CD4-positive, alpha-beta T cell treated with Interleukin-4 for 1 hour (primary cell): Measurements from ENCODE around the gene LLPH.
A peak's percentile ranks its signal among the peaks of the same experiment; 100 is the strongest.

Experiments used
- DNase-seq, 2 donors: peaks; one replicate each; pipeline ENCODE4 v3.0.0-alpha.2; 2020 to 2022

Gene LLPH

DNA sequence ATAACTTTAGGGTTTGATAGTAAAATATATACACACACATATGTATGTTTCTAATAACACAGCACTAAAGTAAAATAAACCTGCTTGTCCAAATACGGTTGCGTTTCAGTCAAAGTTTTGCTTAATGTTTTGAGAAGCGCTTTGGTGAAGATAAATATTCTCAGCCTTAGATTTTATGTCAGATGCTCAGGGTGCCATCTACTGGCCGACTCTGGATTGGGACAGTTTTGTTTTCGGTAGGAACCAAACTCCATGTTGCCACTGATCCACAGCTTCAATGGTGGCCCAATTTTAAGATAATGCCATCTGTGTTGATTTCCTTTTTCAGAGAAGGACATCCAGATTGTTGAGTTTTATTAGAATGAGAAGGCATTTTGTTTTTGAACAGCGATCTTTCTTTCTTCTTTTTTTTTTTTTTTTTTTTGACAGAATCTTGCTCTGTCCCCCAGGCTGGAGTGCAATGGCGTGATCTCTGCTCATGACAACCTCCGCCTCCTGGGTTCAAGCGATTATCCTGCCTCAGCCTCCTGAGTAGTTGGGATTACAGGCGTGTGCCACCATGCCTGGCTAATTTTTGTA lies 43.1 kb downstream of the LLPH start:
- DNase-seq = peak; percentile 42 to 54

DNA sequence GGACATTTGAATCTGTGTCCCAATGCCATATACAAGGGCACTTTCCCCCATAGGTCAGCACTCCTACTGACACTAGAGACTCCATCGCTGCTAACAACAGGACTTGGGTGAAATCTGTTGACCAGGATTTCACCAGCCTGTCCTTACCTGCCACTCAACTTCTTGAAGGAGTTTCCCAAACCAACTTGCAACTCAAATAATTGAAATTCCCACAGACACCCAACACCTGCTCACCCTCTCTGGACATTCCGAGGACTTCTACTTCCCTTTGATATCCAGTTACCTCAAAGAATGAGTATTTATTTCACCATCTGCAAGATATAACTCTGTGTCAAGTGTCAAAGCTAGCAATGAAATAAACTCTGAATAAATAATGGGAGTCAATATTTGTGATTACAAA lies 44.6 kb downstream of the LLPH start:
- no peak for DNase-seq

- no peak for DNase-seq
Measured at GRCh38 chr12:66085213-66085612, 45.3 kb downstream of the LLPH start.

- DNase-seq = no peak
Measured at GRCh38 chr12:66083766-66084165, 46.8 kb downstream of the LLPH start.

DNA sequence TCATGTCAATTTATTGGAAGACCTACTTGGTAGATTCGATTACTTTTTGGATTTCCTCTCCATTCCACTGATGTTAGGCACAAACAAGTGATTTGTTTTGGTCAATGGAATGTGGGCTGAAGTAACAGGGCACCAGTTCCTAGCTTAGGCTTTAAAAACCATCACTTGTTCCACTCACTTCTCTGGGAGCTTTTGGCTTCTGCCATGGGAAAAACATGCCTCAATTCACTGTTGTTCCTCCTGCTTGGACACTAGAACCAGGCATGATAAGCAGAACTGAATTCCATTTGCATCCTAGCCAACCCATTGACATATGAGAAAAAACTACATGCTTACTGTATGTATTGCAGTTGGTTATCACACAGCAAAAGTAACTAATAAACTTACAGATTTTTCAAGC lies 47.8 kb downstream of the LLPH start:
- no peak for DNase-seq

DNA sequence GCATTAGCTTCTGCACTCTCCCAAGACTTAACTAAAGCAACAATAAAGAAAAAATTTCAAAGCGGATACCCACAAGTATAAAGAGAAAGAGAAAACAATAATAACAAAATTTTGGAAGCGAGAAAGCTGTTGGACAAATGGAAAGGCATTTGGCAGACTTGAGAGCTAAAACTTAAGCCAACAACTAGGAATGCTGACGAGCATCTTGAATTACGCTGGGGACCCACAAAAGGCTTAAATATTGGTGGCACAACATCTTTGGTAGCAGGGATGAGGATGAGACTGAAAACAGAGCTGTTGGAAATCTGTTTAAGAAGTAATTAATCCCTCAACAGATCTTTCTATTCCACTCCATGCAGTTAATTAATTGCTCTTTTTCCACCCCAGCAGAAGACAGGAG lies 49.8 kb downstream of the LLPH start:
- DNase-seq = no peak

GRCh38 chr12:66077542-66077941 lies 53.0 kb downstream of the LLPH start:
- no peak for DNase-seq

- no peak for DNase-seq
Measured at GRCh38 chr12:66074561-66074960, 56.0 kb downstream of the LLPH start.

DNA sequence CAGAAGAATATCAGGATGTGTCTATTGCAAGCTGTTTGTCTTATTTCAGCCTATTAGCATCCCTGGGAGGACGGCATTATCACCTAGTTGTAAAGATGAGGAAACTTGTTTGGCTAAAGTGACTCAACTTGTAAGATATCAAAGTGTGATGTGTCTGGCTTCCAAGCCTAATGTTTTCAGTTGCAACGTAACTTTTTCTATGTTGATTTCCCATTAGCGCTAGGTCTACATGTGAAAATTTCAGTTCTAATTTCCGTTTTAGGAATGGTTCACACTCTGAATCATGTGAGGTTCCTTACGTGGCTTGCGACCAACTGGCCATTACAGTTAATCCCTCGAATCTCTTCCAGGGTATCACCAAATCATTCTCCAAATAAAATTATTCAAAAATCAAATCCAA lies 58.0 kb downstream of the LLPH start:
- no peak for DNase-seq

DNA sequence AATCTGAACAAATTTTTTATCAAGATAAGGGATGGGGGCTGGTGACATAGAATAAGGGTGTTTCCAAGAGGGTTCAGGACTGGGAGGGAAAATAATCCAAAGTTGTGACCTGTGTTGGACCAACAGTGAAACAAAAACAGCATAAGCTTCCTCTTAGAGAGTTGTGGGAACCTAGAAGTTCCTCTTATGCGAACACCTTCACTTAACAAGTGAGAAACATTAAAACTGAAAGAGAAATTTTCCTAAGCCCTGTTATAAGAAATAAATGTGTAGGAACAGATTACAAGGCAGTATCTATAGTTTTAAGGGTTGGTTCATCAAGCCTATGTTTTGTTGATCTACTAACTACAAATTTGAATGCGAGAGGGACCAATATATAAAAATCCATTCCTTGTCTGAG lies 58.4 kb downstream of the LLPH start:
- DNase-seq = no peak

- DNase-seq = no peak
Measured at GRCh38 chr12:66071549-66071948, 59.0 kb downstream of the LLPH start.

DNA sequence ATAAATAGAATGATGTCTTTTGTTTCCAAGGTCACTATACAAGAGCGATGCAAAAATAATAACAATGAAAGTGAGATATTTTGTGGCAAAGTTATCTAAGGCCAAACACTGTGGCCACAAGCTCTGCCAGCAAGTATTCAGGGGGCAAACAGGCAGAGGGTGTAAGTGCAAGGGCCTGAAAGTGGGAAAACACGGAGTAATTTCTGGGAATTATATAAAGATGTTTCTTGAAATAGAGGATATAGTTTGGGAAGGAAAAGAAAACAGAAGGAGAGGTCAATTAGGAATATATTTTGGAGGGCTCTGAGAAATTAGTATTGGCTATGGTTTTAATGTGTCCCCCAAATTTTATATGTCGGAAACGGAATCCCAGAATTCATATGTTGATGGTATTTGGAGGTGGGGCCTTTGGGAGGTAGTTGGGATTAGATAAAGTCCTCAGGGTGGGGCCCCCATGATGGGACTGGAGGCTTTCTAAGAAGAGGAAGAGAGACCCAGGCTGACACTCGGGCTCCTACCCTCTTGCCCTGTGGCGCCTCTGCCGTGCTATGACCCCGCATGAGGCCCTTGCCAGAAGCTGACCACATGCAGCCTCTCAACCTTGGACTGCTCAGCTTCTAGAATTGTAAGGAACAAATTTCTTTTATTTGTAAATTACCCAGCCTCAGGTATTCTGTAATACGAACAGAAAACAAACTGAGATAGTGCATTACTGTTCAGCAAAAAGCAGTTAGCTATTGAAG lies 60.0 kb downstream of the LLPH start:
- DNase-seq = no peak

GRCh38 chr12:66066929-66067523 lies 63.5 kb downstream of the LLPH start:
- no peak for DNase-seq
